Mesenchymal stem cell (in vitro differentiated cells and primary cell): ENCODE data around the gene CECR2.

Source experiments
- DNase-seq: peaks from one replicate; pipeline ENCODE4 v3.0.0-alpha.2; 2013
- H2AFZ ChIP-seq: one replicate; pipeline ENCODE4 v1.6.1; 2013; ENCODE audit warnings: low read depth, mild to moderate bottlenecking, control low read depth, inconsistent platforms, low read length, moderate library complexity
- H2AK5ac ChIP-seq: 2 replicates; pipeline ENCODE4 v1.6.1; 2013; ENCODE audit warnings: low read length, moderate library complexity, mild to moderate bottlenecking, inconsistent platforms; ENCODE audit not compliant: severe bottlenecking
- H2BK120ac ChIP-seq: one replicate; pipeline ENCODE4 v1.6.1; 2013; ENCODE audit warnings: low read depth, mild to moderate bottlenecking, inconsistent platforms, low read length, moderate library complexity
- H2BK12ac ChIP-seq, 2 experiments: one replicate each; pipeline ENCODE4 v1.6.1; 2013; ENCODE audit warnings: inconsistent platforms in 2 of 2, low read length in 2 of 2, mild to moderate bottlenecking in 2 of 2, moderate library complexity in 2 of 2, control low read depth in 1 of 2
- H2BK15ac ChIP-seq: one replicate; pipeline ENCODE4 v1.6.1; 2013; ENCODE audit warnings: mild to moderate bottlenecking, low read depth, inconsistent platforms; ENCODE audit not compliant: poor library complexity, severe bottlenecking
- H2BK5ac ChIP-seq: 2 replicates; pipeline ENCODE4 v1.6.1; 2013; ENCODE audit warnings: low read depth, mild to moderate bottlenecking, low read length, control low read depth, inconsistent platforms; ENCODE audit not compliant: poor library complexity, severe bottlenecking
- H3K14ac ChIP-seq, 2 experiments: one replicate each; pipeline ENCODE4 v1.6.1; 2013; ENCODE audit warnings: inconsistent platforms in 2 of 2, low read length in 2 of 2, control low read depth in 1 of 2, mild to moderate bottlenecking in 1 of 2, moderate library complexity in 1 of 2
- H3K18ac ChIP-seq, 2 experiments: one replicate each; pipeline ENCODE4 v1.6.1; 2013; ENCODE audit warnings: inconsistent platforms in 2 of 2, low read length in 2 of 2, control low read depth in 1 of 2, low read depth in 1 of 2, mild to moderate bottlenecking in 1 of 2
- H3K23ac ChIP-seq, 2 experiments: one replicate each; pipeline ENCODE4 v1.6.1; 2013; ENCODE audit warnings: inconsistent platforms in 2 of 2, low read length in 2 of 2, mild to moderate bottlenecking in 2 of 2, moderate library complexity in 2 of 2, control low read depth in 1 of 2
- H3K27ac ChIP-seq: 2 replicates; pipeline ENCODE4 v1.5.1; 2013; ENCODE audit warnings: mild to moderate bottlenecking, moderate library complexity, low read length, control low read depth, inconsistent platforms; ENCODE audit not compliant: poor library complexity, severe bottlenecking
- H3K27me3 ChIP-seq, 2 experiments: 2 replicates each; pipeline versions ENCODE4 v1.6.1 to v1.7.0; 2013; ENCODE audit warnings: low read length in 2 of 2, mild to moderate bottlenecking in 2 of 2, moderate library complexity in 2 of 2, control low read depth in 1 of 2, inconsistent platforms in 1 of 2; ENCODE audit not compliant: control insufficient read depth in 1 of 2, insufficient read depth in 1 of 2
- H3K36me3 ChIP-seq, 2 experiments: 2 replicates each; pipeline versions ENCODE4 v1.6.1 to v1.7.0; 2013; ENCODE audit warnings: low read length in 2 of 2, control low read depth in 1 of 2, inconsistent platforms in 1 of 2, low read depth in 1 of 2, mild to moderate bottlenecking in 1 of 2; ENCODE audit not compliant: insufficient read depth in 2 of 2, control insufficient read depth in 1 of 2
- H3K4ac ChIP-seq, 2 experiments: one replicate each; pipeline ENCODE4 v1.6.1; 2013; ENCODE audit warnings: inconsistent platforms in 2 of 2, low read length in 2 of 2, mild to moderate bottlenecking in 2 of 2, moderate library complexity in 2 of 2, control low read depth in 1 of 2, low read depth in 1 of 2
- H3K4me1 ChIP-seq: 2 replicates; pipeline ENCODE4 v1.6.1; 2013; ENCODE audit warnings: low read depth, low read length, control low read depth; ENCODE audit not compliant: control insufficient read depth, insufficient read depth
- H3K4me2 ChIP-seq: 2 replicates; pipeline ENCODE4 v1.6.1; 2013; ENCODE audit warnings: low read length, mild to moderate bottlenecking, inconsistent platforms; ENCODE audit not compliant: poor library complexity, severe bottlenecking
- H3K4me3 ChIP-seq, 2 experiments: 2 replicates each; pipeline versions ENCODE4 v1.5.1 to v1.7.0; 2013; ENCODE audit warnings: low read length in 2 of 2, mild to moderate bottlenecking in 2 of 2, control low read depth in 1 of 2, low read depth in 1 of 2; ENCODE audit not compliant: insufficient read depth in 1 of 2
- H3K79me1 ChIP-seq: replicated peaks from 2 replicates; pipeline ENCODE4 v1.6.1; 2013; ENCODE audit warnings: mild to moderate bottlenecking, control low read depth, low read length, inconsistent platforms; ENCODE audit not compliant: poor library complexity, severe bottlenecking
- H3K9ac ChIP-seq: 2 replicates; pipeline ENCODE4 v1.7.0; 2013; ENCODE audit warnings: mild to moderate bottlenecking, low read length, moderate library complexity
- H3K9me3 ChIP-seq: 2 replicates; pipeline ENCODE4 v1.7.0; 2013; ENCODE audit warnings: mild to moderate bottlenecking, low read length; ENCODE audit not compliant: control insufficient read depth
- H4K8ac ChIP-seq: one replicate; pipeline ENCODE4 v1.6.1; 2013; ENCODE audit warnings: inconsistent platforms, mild to moderate bottlenecking, low read length, moderate library complexity
- H4K91ac ChIP-seq: one replicate; pipeline ENCODE4 v1.6.1; 2013; ENCODE audit warnings: mild to moderate bottlenecking, low read length, inconsistent platforms
- WGBS: methylation state at CpG from one replicate; pipeline ENCODE4 v1.1.7; 2013; ENCODE audit warnings: mixed read lengths; 5-methylcytosine and 5-hydroxymethylcytosine counted together

Gene CECR2

GRCh38 chr22:17484608-17485007, 115.3 kb downstream of the CECR2 start:
- Histone ChIP-seq H3K36me3 (no peaks in the 10 kb centered on the region), H2BK120ac (no peak overlapping the region), H3K9ac (no peak overlapping the region), H3K4me1 (no peaks in the 10 kb centered on the region), H2BK15ac (no peak overlapping the region), H2BK12ac (no peak overlapping the region), H3K4ac (no peak overlapping the region), H3K27me3 (peaks cover 0 to 10% of the 10 kb centered on the region in 2 experiments), H4K8ac (no peak overlapping the region), H2BK5ac (no peak overlapping the region), H3K23ac (no peak overlapping the region), H2AFZ (no peak overlapping the region), H3K4me2 (no peak overlapping the region), H3K14ac (no peak overlapping the region), H3K79me1 (no peaks in the 10 kb centered on the region), H2AK5ac (no peak overlapping the region), H4K91ac (no peak overlapping the region), H3K9me3 (no peaks in the 10 kb centered on the region), H3K18ac (no peak overlapping the region), H3K27ac (no peak overlapping the region), H3K4me3 (no peak overlapping the region)
- no peak for DNase-seq
- 90% methylated on average over 12 of the region's 12 CpGs for WGBS

GRCh38 chr22:17486313-17486712, 117.1 kb downstream of the CECR2 start:
- Histone ChIP-seq H2AK5ac (no peak overlapping the region), H3K4me3 (no peak overlapping the region), H2BK15ac (no peak overlapping the region), H3K23ac (no peak overlapping the region), H3K36me3 (no peaks in the 10 kb centered on the region), H3K79me1 (no peaks in the 10 kb centered on the region), H3K4me2 (no peak overlapping the region), H3K14ac (no peak overlapping the region), H3K9me3 (no peaks in the 10 kb centered on the region), H3K9ac (no peak overlapping the region), H2BK5ac (no peak overlapping the region), H3K18ac (no peak overlapping the region), H4K91ac (no peak overlapping the region), H3K27me3 (peaks cover 0 to 10% of the 10 kb centered on the region in 2 experiments), H3K27ac (no peak overlapping the region), H2AFZ (no peak overlapping the region), H3K4ac (no peak overlapping the region), H2BK120ac (no peak overlapping the region), H3K4me1 (no peaks in the 10 kb centered on the region), H2BK12ac (no peak overlapping the region), H4K8ac (no peak overlapping the region)
- no peak for DNase-seq
- WGBS: 83% methylated on average over 10 of the region's 10 CpGs

GRCh38 chr22:17486719-17487118, 117.5 kb downstream of the CECR2 start:
- Histone ChIP-seq H3K4me3 (no peak overlapping the region), H2BK5ac (no peak overlapping the region), H3K4me1 (no peaks in the 10 kb centered on the region), H2AFZ (no peak overlapping the region), H3K27ac (no peak overlapping the region), H3K23ac (no peak overlapping the region), H2BK12ac (no peak overlapping the region), H3K79me1 (no peaks in the 10 kb centered on the region), H3K27me3 (peaks cover 0 to 10% of the 10 kb centered on the region in 2 experiments), H3K9ac (no peak overlapping the region), H3K18ac (no peak overlapping the region), H3K36me3 (no peaks in the 10 kb centered on the region), H4K91ac (no peak overlapping the region), H3K4me2 (no peak overlapping the region), H2AK5ac (no peak overlapping the region), H3K9me3 (no peaks in the 10 kb centered on the region), H2BK15ac (no peak overlapping the region), H3K4ac (no peak overlapping the region), H2BK120ac (no peak overlapping the region), H3K14ac (no peak overlapping the region), H4K8ac (no peak overlapping the region)
- no peak for DNase-seq
- WGBS: 97% methylated on average over 9 of the region's 10 CpGs

GRCh38 chr22:17489101-17489500, 119.8 kb downstream of the CECR2 start:
- H4K8ac ChIP-seq: no peak overlapping the region
- H3K4me3 ChIP-seq: no peak overlapping the region
- DNase-seq: no peak
- H2AFZ ChIP-seq: no peak overlapping the region
- no peaks in the 10 kb centered on the region for H3K36me3 ChIP-seq
- H3K4ac ChIP-seq: no peak overlapping the region
- H3K27ac ChIP-seq: no peak overlapping the region
- no peak overlapping the region for H2BK12ac ChIP-seq
- H2BK120ac ChIP-seq: no peak overlapping the region
- H3K23ac ChIP-seq: no peak overlapping the region
- no peak overlapping the region for H2AK5ac ChIP-seq
- no peak overlapping the region for H3K4me2 ChIP-seq
- H3K14ac ChIP-seq: no peak overlapping the region
- H3K4me1 ChIP-seq: no peaks in the 10 kb centered on the region
- H3K79me1 ChIP-seq: no peaks in the 10 kb centered on the region
- H4K91ac ChIP-seq: no peak overlapping the region
- H3K9ac ChIP-seq: no peak overlapping the region
- no peak overlapping the region for H2BK15ac ChIP-seq
- H3K9me3 ChIP-seq: no peaks in the 10 kb centered on the region
- no peak overlapping the region for H3K18ac ChIP-seq
- H3K27me3 ChIP-seq: peaks cover 0 to 10% of the 10 kb centered on the region in 2 experiments
- no peak overlapping the region for H2BK5ac ChIP-seq
- 89% methylated on average over 4 of the region's 6 CpGs for WGBS
